NT2/D1 (cell line): ENCODE measurements around the gene PRSS21.

ENCODE experiments used
- YY1 ChIP-seq: IDR thresholded peaks from 2 replicates; pipeline ENCODE4 v1.6.1; 2011; ENCODE audit not compliant: insufficient read length, insufficient read depth
- ZNF274 ChIP-seq: IDR thresholded peaks from 2 replicates; pipeline ENCODE4 v1.6.1; 2011; ENCODE audit warnings: mild to moderate bottlenecking, low read depth, low read length

- TF ChIP-seq YY1 (no peak), ZNF274 (no peak)
These were observed 7.6 kb downstream of the PRSS21 start for GRCh38 chr16:2824626-2825025.
